ENCODE measurements around the gene BOD1L1.

BOD1L1 gene

GRCh38 chr4:13537832-13538177 is 89.7 kb downstream of the BOD1L1 start:
- no peak for DNase-seq

GRCh38 chr4:13537011-13537831 is 90.3 kb downstream of the BOD1L1 start:
- no peak for DNase-seq

- DNase-seq: no peak
These were observed 90.9 kb downstream of the BOD1L1 start for GRCh38 chr4:13536607-13537006.

- no peak for DNase-seq
These were observed 91.7 kb downstream of the BOD1L1 start for GRCh38 chr4:13535708-13536361.

- DNase-seq: no peak
These were observed 92.4 kb downstream of the BOD1L1 start for GRCh38 chr4:13535118-13535517.

GRCh38 chr4:13534344-13535063 is 93.0 kb downstream of the BOD1L1 start:
- no peak for DNase-seq

- DNase-seq: no peak
These were observed 93.7 kb downstream of the BOD1L1 start for GRCh38 chr4:13533670-13534343.

GRCh38 chr4:13531625-13531998 is 95.9 kb downstream of the BOD1L1 start:
- DNase-seq: no peak

- no peak for DNase-seq
These were observed 96.5 kb downstream of the BOD1L1 start for GRCh38 chr4:13530823-13531624.

GRCh38 chr4:13529128-13529919 is 98.2 kb downstream of the BOD1L1 start:
- DNase-seq: no peak

- DNase-seq: no peak
These were observed 98.8 kb downstream of the BOD1L1 start for GRCh38 chr4:13528821-13529127.

- DNase-seq: no peak
These were observed 99.3 kb downstream of the BOD1L1 start for GRCh38 chr4:13527981-13528820.

- DNase-seq: no peak
These were observed 100.1 kb downstream of the BOD1L1 start for GRCh38 chr4:13527192-13527980.

GRCh38 chr4:13526658-13527057 is 100.9 kb downstream of the BOD1L1 start:
- DNase-seq: no peak

GRCh38 chr4:13525606-13526281 is 101.8 kb downstream of the BOD1L1 start:
- DNase-seq: no peak

- no peak for DNase-seq
These were observed 102.9 kb downstream of the BOD1L1 start for GRCh38 chr4:13524504-13525243.

- no peak for DNase-seq
These were observed 103.7 kb downstream of the BOD1L1 start for GRCh38 chr4:13523591-13524503.

- no peak for DNase-seq
These were observed 104.4 kb downstream of the BOD1L1 start for GRCh38 chr4:13523105-13523477.

All from bone marrow (tissue), 2 donors.